Frontal cortex (tissue), 4 donors: Measurements from ENCODE around the gene ZNF431. TPM values are rescaled to one million over a fixed set of nuclear protein-coding genes. Genes with fewer than 3 reads are reported as not detected.
A peak's percentile ranks its signal among the peaks of the same experiment; 100 is the strongest.
"Not testable (repeated sequence)": the region's sequence is repeated elsewhere in the genome, so short reads cannot be mapped to it uniquely, and the experiment has no call there.

Experiments used
- DNase-seq, 2 donors: peaks; one replicate each; pipeline ENCODE4 v3.0.0; 2012; ENCODE audit warnings: low spot score in 2 of 2
- FAIRE-seq: peaks from 2 replicates; lab custom pipeline; 2012; peaks lifted over from hg19 to GRCh38; lab: Jason Lieb, UNC
- total RNA-seq: library from RNA; depleted of rRNA; stranded (reverse); fragments of >200 nt; gene quantifications from one replicate; pipeline ENCODE4 v1.2.3, GENCODE V29; 2014
- donor health status: control.
- donor health status: control.
- donor health status: control.

Gene ZNF431
- total RNA-seq, 1 donor from 2014 or later, result 25.7 TPM

- FAIRE-seq (no peak), DNase-seq (no peak)
These were observed 1.6 kb downstream of the ZNF431 start for GRCh38 chr19:21143428-21143827.

GRCh38 chr19:21143854-21144253, 2.0 kb downstream of the ZNF431 start:
- DNase-seq (no peak), FAIRE-seq (no peak)

- no peak for FAIRE-seq
- no peak for DNase-seq
These were observed 5.7 kb downstream of the ZNF431 start for GRCh38 chr19:21147540-21147939.

- FAIRE-seq (no peak), DNase-seq (no peak)
These were observed 6.8 kb downstream of the ZNF431 start for GRCh38 chr19:21148681-21149080.

- FAIRE-seq (no peak), DNase-seq (no peak)
These were observed 8.0 kb downstream of the ZNF431 start for GRCh38 chr19:21149877-21150276.

- FAIRE-seq, result no peak
These were observed 9.6 kb downstream of the ZNF431 start for GRCh38 chr19:21151460-21151859.

GRCh38 chr19:21158523-21159135, 16.8 kb downstream of the ZNF431 start:
- DNase-seq (no peak), FAIRE-seq (no peak)

More at GRCh38 chr19:21151460-21151859, 9.6 kb downstream of the ZNF431 start:
- no peak for DNase-seq

GRCh38 chr19:21164541-21164940, 22.7 kb downstream of the ZNF431 start:
- FAIRE-seq, result no peak
- no peak for DNase-seq

- DNase-seq (no peak), FAIRE-seq (no peak)
These were observed 24.6 kb downstream of the ZNF431 start for GRCh38 chr19:21166436-21166835.

GRCh38 chr19:21197590-21198295, 55.9 kb downstream of the ZNF431 start:
- no peak for FAIRE-seq
- no peak for DNase-seq

- DNase-seq, result peak; percentile 6 to 19
- FAIRE-seq, result no peak
These were observed 61.1 kb downstream of the ZNF431 start for GRCh38 chr19:21202865-21203494.

GRCh38 chr19:21210037-21210621, 68.3 kb downstream of the ZNF431 start:
- DNase-seq, result no peak
- no peak for FAIRE-seq

GRCh38 chr19:21221693-21222092, 79.9 kb downstream of the ZNF431 start:
- DNase-seq (no peak), FAIRE-seq (no peak)

- not testable (repeated sequence) for FAIRE-seq, DNase-seq
These were observed 88.1 kb downstream of the ZNF431 start for GRCh38 chr19:21229938-21230337.

- DNase-seq, result no peak
- no peak for FAIRE-seq
These were observed 91.9 kb downstream of the ZNF431 start for GRCh38 chr19:21233691-21234090.

GRCh38 chr19:21236751-21237150, 94.9 kb downstream of the ZNF431 start:
- not testable (repeated sequence) for FAIRE-seq, DNase-seq

GRCh38 chr19:21238670-21239069, 96.8 kb downstream of the ZNF431 start:
- no peak for FAIRE-seq
- DNase-seq, result no peak
